Loucy (cell line): Measurements from ENCODE around the gene PDGFRB.

Experiments
- CTCF ChIP-seq: fragments of 200-600 bp; sonication (generic); conservative IDR thresholded peaks from 2 replicates; pipeline ENCODE4 v1.5.1; 2014; ENCODE audit warnings: mild to moderate bottlenecking, antibody characterized with exemption, low read length
- EZH2phosphoT487 ChIP-seq: fragments of 200-600 bp; IDR thresholded peaks from 2 replicates; pipeline ENCODE4 v1.6.1; 2018; ENCODE audit warnings: antibody characterized with exemption, mild to moderate bottlenecking, moderate library complexity, borderline replicate concordance

- no peak for TF ChIP-seq CTCF
- TF ChIP-seq EZH2phosphoT487, result no peak
Observed at GRCh38 chr5:150157168-150157567, 1.5 kb upstream of the PDGFRB start.
